Neural cell (in vitro differentiated cells): ENCODE measurements around the gene GSTA5. TPM values are rescaled to one million over a fixed set of nuclear protein-coding genes. Genes with fewer than 3 reads are reported as not detected.
"Not testable (repeated sequence)": the region's sequence is repeated elsewhere in the genome, so short reads cannot be mapped to it uniquely, and the experiment has no call there.

Source experiments
- H2AFZ ChIP-seq: fragments of 200-600, 300-800 bp; sonication (generic), shearing (Covaris generic); 2 replicates; pipeline ENCODE4 v1.6.0; 2014; ENCODE audit warnings: low read depth, mild to moderate bottlenecking, antibody characterized with exemption, low read length, moderate library complexity
- H3F3A ChIP-seq: fragments of 200-600 bp; shearing (Covaris generic); 2 replicates; pipeline ENCODE4 v1.6.1; 2016; ENCODE audit warnings: mild to moderate bottlenecking, moderate library complexity, mixed read lengths, antibody characterized with exemption, low read length; ENCODE audit not compliant: insufficient read depth, poor library complexity, severe bottlenecking
- H3K27ac ChIP-seq: fragments of 200-600, 300-800 bp; sonication (generic), shearing (Covaris generic); 2 replicates; pipeline ENCODE4 v1.5.1; 2014; ENCODE audit warnings: mild to moderate bottlenecking, low read length, moderate library complexity
- H3K27me3 ChIP-seq: fragments of 300-800, 200-600 bp; sonication (generic), shearing (Covaris generic); 2 replicates; pipeline ENCODE4 v1.6.0; 2014; ENCODE audit warnings: mild to moderate bottlenecking, low read depth, low read length, moderate library complexity; ENCODE audit not compliant: insufficient read depth
- H3K36me3 ChIP-seq: fragments of 300-800, 200-600 bp; sonication (generic), shearing (Covaris generic); 2 replicates; pipeline ENCODE4 v1.5.1; 2014; ENCODE audit warnings: mild to moderate bottlenecking, antibody characterized with exemption, low read length, moderate library complexity; ENCODE audit not compliant: insufficient read depth
- H3K4me2 ChIP-seq: fragments of 300-800, 200-600 bp; sonication (generic), shearing (Covaris generic); 2 replicates; pipeline ENCODE4 v1.6.0; 2014; ENCODE audit warnings: mild to moderate bottlenecking, low read length
- H3K4me3 ChIP-seq: fragments of 300-800, 200-600 bp; sonication (generic), shearing (Covaris generic); 2 replicates; pipeline ENCODE4 v1.5.1; 2014; ENCODE audit warnings: mild to moderate bottlenecking, low read length, moderate library complexity
- H3K79me2 ChIP-seq: fragments of 200-600 bp; shearing (Covaris generic); replicated peaks from 2 replicates; pipeline ENCODE4 v1.6.0; 2014; ENCODE audit warnings: mild to moderate bottlenecking, low read length, moderate library complexity; ENCODE audit not compliant: insufficient read depth
- H3K9ac ChIP-seq: fragments of 300-800, 200-600 bp; sonication (generic), shearing (Covaris generic); 2 replicates; pipeline ENCODE4 v1.6.1; 2016; ENCODE audit warnings: mild to moderate bottlenecking, low read length, mixed read lengths
- H3K9me2 ChIP-seq: fragments of 200-600 bp; shearing (Covaris generic); 2 replicates; pipeline ENCODE4 v1.6.1; 2016; ENCODE audit warnings: mild to moderate bottlenecking, low read length, mixed read lengths; ENCODE audit not compliant: insufficient read depth
- H3K9me3 ChIP-seq: fragments of 200-600, 300-800 bp; sonication (generic), shearing (Covaris generic); 2 replicates; pipeline ENCODE4 v1.6.1; 2016; ENCODE audit warnings: mild to moderate bottlenecking, mixed run types, low read length, moderate library complexity, mixed read lengths
- H4K20me1 ChIP-seq: fragments of 200-600 bp; shearing (Covaris generic); 2 replicates; pipeline ENCODE4 v1.6.1; 2016; ENCODE audit warnings: mild to moderate bottlenecking, mixed run types; ENCODE audit not compliant: insufficient read depth
- CTCF ChIP-seq: fragments of 450-650 bp; IDR thresholded peaks from 2 replicates; pipeline ENCODE4 v1.5.1; 2014; ENCODE audit warnings: antibody characterized with exemption, mild to moderate bottlenecking, moderate library complexity; ENCODE audit not compliant: poor library complexity, severe bottlenecking
- EP300 ChIP-seq: fragments of 450-650 bp; conservative IDR thresholded peaks from 2 replicates; pipeline ENCODE4 v1.6.1; 2014; ENCODE audit warnings: antibody characterized with exemption, mild to moderate bottlenecking, moderate library complexity; ENCODE audit not compliant: poor library complexity, severe bottlenecking
- EZH2 ChIP-seq: fragments of 200-600, 300-800 bp; shearing (Covaris generic), sonication (generic); IDR thresholded peaks from 2 replicates; pipeline ENCODE4 v1.6.1; 2014; ENCODE audit warnings: antibody characterized with exemption, low read length, borderline replicate concordance, mild to moderate bottlenecking; ENCODE audit not compliant: insufficient read depth, poor library complexity, severe bottlenecking
- MXI1 ChIP-seq: fragments of 450-650 bp; conservative IDR thresholded peaks from 2 replicates; pipeline ENCODE4 v1.6.1; 2014; ENCODE audit warnings: antibody characterized with exemption, mild to moderate bottlenecking; ENCODE audit not compliant: poor library complexity, severe bottlenecking
- POLR2AphosphoS5 ChIP-seq: IDR thresholded peaks from 2 replicates; pipeline ENCODE4 v1.6.1; 2012
- RAD21 ChIP-seq: fragments of 450-650 bp; conservative IDR thresholded peaks from 2 replicates; pipeline ENCODE4 v1.6.1; 2014; ENCODE audit warnings: antibody characterized with exemption, mild to moderate bottlenecking, moderate library complexity
- REST ChIP-seq: IDR thresholded peaks from 2 replicates; pipeline ENCODE4 v1.6.1; 2012; ENCODE audit warnings: borderline replicate concordance
- SMC3 ChIP-seq: fragments of 450-650 bp; conservative IDR thresholded peaks from 2 replicates; pipeline ENCODE4 v1.6.1; 2014; ENCODE audit warnings: antibody characterized with exemption, mild to moderate bottlenecking, moderate library complexity; ENCODE audit not compliant: poor library complexity
- TAF1 ChIP-seq: IDR thresholded peaks from 2 replicates; pipeline ENCODE4 v1.6.1; 2012; ENCODE audit warnings: low read depth
- polyA plus RNA-seq: library from polyadenylated mRNA; depleted of rRNA; stranded (reverse); fragments of >200 nt; gene quantifications from 2 replicates; pipeline ENCODE4 v1.2.3, GENCODE V29; 2014

Gene GSTA5
- polyA plus RNA-seq, 1 donor from 2014 or later = not detected

- H3K9me2 ChIP-seq = no peaks in the 10 kb centered on the region
- no peak overlapping the region for H3K4me3 ChIP-seq
- TF ChIP-seq EZH2 = no peak
- no peak for TF ChIP-seq RAD21
Observed at GRCh38 chr6:52834481-52834880, 6.1 kb downstream of the GSTA5 start.

GRCh38 chr6:52830869-52831268 is 9.7 kb downstream of the GSTA5 start:
- not testable (repeated sequence) for H3K4me3 ChIP-seq, H3K9ac ChIP-seq

More at GRCh38 chr6:52834481-52834880, 6.1 kb downstream of the GSTA5 start:
- Histone ChIP-seq H3K27ac (no peak overlapping the region), H3K79me2 (no peaks in the 10 kb centered on the region), H3F3A (no peaks in the 10 kb centered on the region), H3K27me3 (no peaks in the 10 kb centered on the region), H3K36me3 (no peaks in the 10 kb centered on the region), H4K20me1 (no peaks in the 10 kb centered on the region), H2AFZ (no peak overlapping the region), H3K9me3 (no peaks in the 10 kb centered on the region), H3K9ac (no peak overlapping the region), H3K4me2 (no peak overlapping the region)

GRCh38 chr6:52829046-52829817 is 11.4 kb downstream of the GSTA5 start:
- H3K9me3 ChIP-seq = no peaks in the 10 kb centered on the region
- no peak for TF ChIP-seq EZH2
- no peak for TF ChIP-seq POLR2AphosphoS5
- no peak for TF ChIP-seq CTCF
- TF ChIP-seq TAF1 = no peak
- no peak for TF ChIP-seq RAD21
- TF ChIP-seq REST = no peak
- TF ChIP-seq SMC3 = no peak
- TF ChIP-seq MXI1 = no peak
- TF ChIP-seq EP300 = no peak
- no peaks in the 10 kb centered on the region for H3K27me3 ChIP-seq
- no peaks in the 10 kb centered on the region for H3K79me2 ChIP-seq
- no peak overlapping the region for H3K9ac ChIP-seq
- no peak overlapping the region for H2AFZ ChIP-seq
- H3K4me3 ChIP-seq = no peak overlapping the region
- H3K27ac ChIP-seq = no peak overlapping the region
- H3F3A ChIP-seq = no peaks in the 10 kb centered on the region
- H4K20me1 ChIP-seq = no peaks in the 10 kb centered on the region
- H3K4me2 ChIP-seq = no peak overlapping the region
- no peaks in the 10 kb centered on the region for H3K36me3 ChIP-seq
- no peaks in the 10 kb centered on the region for H3K9me2 ChIP-seq

More at GRCh38 chr6:52830869-52831268, 9.7 kb downstream of the GSTA5 start:
- H3K36me3 ChIP-seq, H3K9me2 ChIP-seq, H3K4me2 ChIP-seq, H3K9me3 ChIP-seq, H3F3A ChIP-seq, H4K20me1 ChIP-seq, H2AFZ ChIP-seq, H3K27me3 ChIP-seq, H3K27ac ChIP-seq, H3K79me2 ChIP-seq: not testable (repeated sequence)

- H3K79me2 ChIP-seq, H2AFZ ChIP-seq, H4K20me1 ChIP-seq, H3K9me2 ChIP-seq, H3K4me3 ChIP-seq, H3F3A ChIP-seq, H3K27ac ChIP-seq, H3K4me2 ChIP-seq, H3K27me3 ChIP-seq, H3K9me3 ChIP-seq, H3K9ac ChIP-seq, H3K36me3 ChIP-seq: not testable (repeated sequence)
Observed at GRCh38 chr6:52828621-52829020, 12.0 kb downstream of the GSTA5 start.

GRCh38 chr6:52827073-52827783 is 13.4 kb downstream of the GSTA5 start:
- not testable (repeated sequence) for H3K79me2 ChIP-seq, H2AFZ ChIP-seq, H3K36me3 ChIP-seq, H3K27me3 ChIP-seq, H4K20me1 ChIP-seq, H3K4me2 ChIP-seq, H3K9me2 ChIP-seq, H3F3A ChIP-seq, H3K9ac ChIP-seq, H3K4me3 ChIP-seq, H3K9me3 ChIP-seq, H3K27ac ChIP-seq
